Measurements from ENCODE around the gene PTPRZ1.

- TF ChIP-seq REST (IDR thresholded peaks at IDR 0.05; ENCODE audit: insufficient read depth in 1 of 2, low read depth in 2 of 2, low read length in 2 of 2), result no peak
- no peak for TF ChIP-seq TAF1 (IDR thresholded peaks at IDR 0.05; ENCODE audit: borderline replicate concordance, insufficient read depth, low read length)
- no peak for TF ChIP-seq POLR2AphosphoS5 (IDR thresholded peaks at IDR 0.05; ENCODE audit: low read depth, low read length)
Observed at GRCh38 chr7:122027058-122027457, 154.1 kb downstream of the PTPRZ1 start.
